ENCODE results near the gene ABCB11. TPM values are rescaled to one million over a fixed set of nuclear protein-coding genes. Genes with fewer than 3 reads are reported as not detected.
A peak's percentile ranks its signal among the peaks of the same experiment; 100 is the strongest.

ABCB11 gene
- polyA plus RNA-seq, 1 of the 3 experiments (the other 2 are of a cell fraction): not detected

DNA sequence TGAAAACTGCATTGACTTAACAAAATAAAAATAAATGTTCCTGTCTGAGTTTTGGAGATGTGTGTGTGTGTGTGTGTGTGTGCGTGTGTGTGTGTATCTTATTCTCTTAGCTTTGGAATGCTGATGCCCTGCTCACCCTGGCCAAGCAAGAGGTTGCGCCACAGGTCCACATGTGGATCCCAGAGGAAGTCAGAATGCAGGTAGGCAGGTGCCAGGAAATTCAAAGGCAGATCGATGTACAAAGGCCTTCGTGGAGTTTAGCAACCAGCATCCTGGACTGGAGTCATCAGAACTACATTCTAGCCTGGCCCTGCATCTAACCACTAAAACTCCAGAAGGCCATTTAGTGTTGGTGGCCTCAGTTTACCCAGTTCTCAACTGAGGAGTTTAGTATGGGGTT, 117.6 kb downstream of the ABCB11 start:
- no peaks in the 10 kb centered on the region for H3K36me3 ChIP-seq (replicated peaks in 1 of 2; ENCODE audit: control insufficient read depth in 1 of 2, insufficient read depth in 2 of 2, low read length in 1 of 2)
- TF ChIP-seq SMC3 (IDR thresholded peaks at IDR 0.05; ENCODE audit: low read depth, low read length) (no peak), ELF1 (IDR thresholded peaks at IDR 0.05) (no peak), RFX5 (IDR thresholded peaks at IDR 0.05; ENCODE audit: low read length) (no peak), FOXJ3 (CRISPR knock-in tag; IDR thresholded peaks at IDR 0.05) (no peak), FOXM1 (IDR thresholded peaks at IDR 0.05; ENCODE audit: low read depth) (no peak), RCOR1 (IDR thresholded peaks at IDR 0.05; ENCODE audit: low read length) (no peak), NRF1 (IDR thresholded peaks at IDR 0.05; ENCODE audit: low read depth, low read length) (no peak), POLR2AphosphoS5 (IDR thresholded peaks at IDR 0.05; ENCODE audit: low read depth, low read length) (no peak), GABPA (IDR thresholded peaks at IDR 0.05; ENCODE audit: low read depth) (no peak), CHD2 (IDR thresholded peaks at IDR 0.05; ENCODE audit: low read length, partially characterized antibody) (no peak), JUND (IDR thresholded peaks at IDR 0.05) (no peak), NFIC (IDR thresholded peaks at IDR 0.05; ENCODE audit: borderline replicate concordance) (no peak), FOSL2 (IDR thresholded peaks at IDR 0.05; ENCODE audit: borderline replicate concordance, low read depth) (no peak)
- TF ChIP-seq, protein P1, sequence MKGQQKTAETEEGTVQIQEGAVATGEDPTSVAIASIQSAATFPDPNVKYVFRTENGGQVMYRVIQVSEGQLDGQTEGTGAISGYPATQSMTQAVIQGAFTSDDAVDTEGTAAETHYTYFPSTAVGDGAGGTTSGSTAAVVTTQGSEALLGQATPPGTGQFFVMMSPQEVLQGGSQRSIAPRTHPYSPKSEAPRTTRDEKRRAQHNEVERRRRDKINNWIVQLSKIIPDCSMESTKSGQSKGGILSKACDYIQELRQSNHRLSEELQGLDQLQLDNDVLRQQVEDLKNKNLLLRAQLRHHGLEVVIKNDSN (IDR thresholded peaks at IDR 0.05; ENCODE audit: borderline replicate concordance, low read depth): no peak
- TF ChIP-seq, protein P2, sequence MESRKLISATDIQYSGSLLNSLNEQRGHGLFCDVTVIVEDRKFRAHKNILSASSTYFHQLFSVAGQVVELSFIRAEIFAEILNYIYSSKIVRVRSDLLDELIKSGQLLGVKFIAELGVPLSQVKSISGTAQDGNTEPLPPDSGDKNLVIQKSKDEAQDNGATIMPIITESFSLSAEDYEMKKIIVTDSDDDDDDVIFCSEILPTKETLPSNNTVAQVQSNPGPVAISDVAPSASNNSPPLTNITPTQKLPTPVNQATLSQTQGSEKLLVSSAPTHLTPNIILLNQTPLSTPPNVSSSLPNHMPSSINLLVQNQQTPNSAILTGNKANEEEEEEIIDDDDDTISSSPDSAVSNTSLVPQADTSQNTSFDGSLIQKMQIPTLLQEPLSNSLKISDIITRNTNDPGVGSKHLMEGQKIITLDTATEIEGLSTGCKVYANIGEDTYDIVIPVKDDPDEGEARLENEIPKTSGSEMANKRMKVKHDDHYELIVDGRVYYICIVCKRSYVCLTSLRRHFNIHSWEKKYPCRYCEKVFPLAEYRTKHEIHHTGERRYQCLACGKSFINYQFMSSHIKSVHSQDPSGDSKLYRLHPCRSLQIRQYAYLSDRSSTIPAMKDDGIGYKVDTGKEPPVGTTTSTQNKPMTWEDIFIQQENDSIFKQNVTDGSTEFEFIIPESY (IDR thresholded peaks at IDR 0.05; ENCODE audit: borderline replicate concordance, low read depth): no peak
- TF ChIP-seq, protein P3, sequence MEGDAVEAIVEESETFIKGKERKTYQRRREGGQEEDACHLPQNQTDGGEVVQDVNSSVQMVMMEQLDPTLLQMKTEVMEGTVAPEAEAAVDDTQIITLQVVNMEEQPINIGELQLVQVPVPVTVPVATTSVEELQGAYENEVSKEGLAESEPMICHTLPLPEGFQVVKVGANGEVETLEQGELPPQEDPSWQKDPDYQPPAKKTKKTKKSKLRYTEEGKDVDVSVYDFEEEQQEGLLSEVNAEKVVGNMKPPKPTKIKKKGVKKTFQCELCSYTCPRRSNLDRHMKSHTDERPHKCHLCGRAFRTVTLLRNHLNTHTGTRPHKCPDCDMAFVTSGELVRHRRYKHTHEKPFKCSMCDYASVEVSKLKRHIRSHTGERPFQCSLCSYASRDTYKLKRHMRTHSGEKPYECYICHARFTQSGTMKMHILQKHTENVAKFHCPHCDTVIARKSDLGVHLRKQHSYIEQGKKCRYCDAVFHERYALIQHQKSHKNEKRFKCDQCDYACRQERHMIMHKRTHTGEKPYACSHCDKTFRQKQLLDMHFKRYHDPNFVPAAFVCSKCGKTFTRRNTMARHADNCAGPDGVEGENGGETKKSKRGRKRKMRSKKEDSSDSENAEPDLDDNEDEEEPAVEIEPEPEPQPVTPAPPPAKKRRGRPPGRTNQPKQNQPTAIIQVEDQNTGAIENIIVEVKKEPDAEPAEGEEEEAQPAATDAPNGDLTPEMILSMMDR (IDR thresholded peaks at IDR 0.05): no peak
- no peak overlapping the region for H3K27ac ChIP-seq (ENCODE audit: low read depth in 2 of 2, low read length in 1 of 2)
- ChIA-PET POLR2A (no interaction called here), CTCF (interaction anchor here (0.5 to 1.6 kb wide), 4 partner anchors 8 to 567 kb away, joined by 3 to 10 read pairs (median 4); no protein-coding TSS in a partner anchor)
- peaks cover 6% of the 10 kb centered on the region for H3K27me3 ChIP-seq (ENCODE audit: insufficient read depth)
- no peaks in the 10 kb centered on the region for H3K9me3 ChIP-seq
- peaks cover 0 to 4% of the 10 kb centered on the region in 2 experiments; a peak in 2 of 4 replicates for H3K4me1 ChIP-seq (ENCODE audit: control insufficient read depth in 1 of 2, insufficient read depth in 2 of 2, low read depth in 1 of 2, low read length in 1 of 2)
- no peaks in the 10 kb centered on the region for H4K20me1 ChIP-seq (ENCODE audit: insufficient read depth)
- 0 out of 2 replicates have a peak overlapping the region, but pooled peaks have one; percentile 93 for H3K4me2 ChIP-seq
- no peaks in the 10 kb centered on the region for H3F3A ChIP-seq (replicated peaks; ENCODE audit: insufficient read depth)
- no peak for DNase-seq
- peak overlapping the region in 1 of 2 experiments; percentile 69; a peak in 1 of 4 replicates for H3K4me3 ChIP-seq (ENCODE audit: low read depth in 2 of 2, low read length in 1 of 2)
- H3K79me2 ChIP-seq (ENCODE audit: insufficient read depth): no peaks in the 10 kb centered on the region
- H3K9ac ChIP-seq: no peak overlapping the region
- WGBS (ENCODE audit: low lambda C conversion rate): 84% methylated on average over 4 of the region's 4 CpGs
- no peak overlapping the region for H2AFZ ChIP-seq (ENCODE audit: low read depth)
- no peaks in the 10 kb centered on the region for H3K9me2 ChIP-seq

Data from SK-N-SH (cell line).